ENCODE measurements around the gene OPCML.

- TF ChIP-seq CTCF (IDR thresholded peaks at IDR 0.05; ENCODE audit: insufficient read depth, low read length) (no peak), REST (IDR thresholded peaks at IDR 0.05; ENCODE audit: insufficient replicate concordance, low read depth) (no peak), POLR2AphosphoS5 (IDR thresholded peaks at IDR 0.05; ENCODE audit: low read depth) (no peak)
Measured at GRCh38 chr11:132486060-132486459, 1046.2 kb downstream of the OPCML start.

Data from HL-60 (cell line).